Anterior cingulate cortex (tissue), 58 donors: Measurements from ENCODE around the gene PRPH.
"Not testable (repeated sequence)": the region's sequence is repeated elsewhere in the genome, so short reads cannot be mapped to it uniquely, and the experiment has no call there.

Source experiments
- DNase-seq, 58 donors: peaks; one replicate each; lab custom pipeline; 2025; lab: John Stamatoyannopoulos, UW

PRPH gene

DNA sequence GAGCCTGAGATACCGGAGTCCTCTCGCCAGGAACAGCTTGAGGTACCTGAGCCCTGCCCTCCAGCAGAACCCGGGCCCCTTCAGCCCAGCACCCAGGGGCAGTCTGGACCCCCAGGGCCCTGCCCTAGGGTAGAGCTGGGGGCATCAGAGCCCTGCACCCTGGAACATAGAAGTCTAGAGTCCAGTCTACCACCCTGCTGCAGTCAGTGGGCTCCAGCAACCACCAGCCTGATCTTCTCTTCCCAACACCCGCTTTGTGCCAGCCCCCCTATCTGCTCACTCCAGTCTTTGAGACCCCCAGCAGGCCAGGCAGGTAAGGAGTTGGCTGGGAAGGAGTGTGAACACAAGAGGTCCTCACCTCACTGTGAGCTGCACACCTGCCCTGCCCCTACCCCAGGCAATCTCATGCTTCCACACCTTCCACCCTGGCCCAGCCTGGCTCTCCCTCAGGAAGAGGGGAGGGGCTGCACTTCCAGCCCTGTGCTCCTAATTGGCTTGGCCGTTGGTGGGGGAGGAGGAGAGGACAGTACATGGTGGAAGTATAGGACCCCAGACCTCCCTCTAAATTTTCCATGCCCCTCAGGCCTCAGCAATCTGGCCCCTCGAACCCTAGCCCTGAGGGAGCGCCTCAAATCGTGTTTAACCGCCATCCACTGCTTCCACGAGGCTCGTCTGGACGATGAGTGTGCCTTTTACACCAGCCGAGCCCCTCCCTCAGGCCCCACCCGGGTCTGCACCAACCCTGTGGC is 35.9 kb downstream of the PRPH start:
- DNase-seq: no peak

DNA sequence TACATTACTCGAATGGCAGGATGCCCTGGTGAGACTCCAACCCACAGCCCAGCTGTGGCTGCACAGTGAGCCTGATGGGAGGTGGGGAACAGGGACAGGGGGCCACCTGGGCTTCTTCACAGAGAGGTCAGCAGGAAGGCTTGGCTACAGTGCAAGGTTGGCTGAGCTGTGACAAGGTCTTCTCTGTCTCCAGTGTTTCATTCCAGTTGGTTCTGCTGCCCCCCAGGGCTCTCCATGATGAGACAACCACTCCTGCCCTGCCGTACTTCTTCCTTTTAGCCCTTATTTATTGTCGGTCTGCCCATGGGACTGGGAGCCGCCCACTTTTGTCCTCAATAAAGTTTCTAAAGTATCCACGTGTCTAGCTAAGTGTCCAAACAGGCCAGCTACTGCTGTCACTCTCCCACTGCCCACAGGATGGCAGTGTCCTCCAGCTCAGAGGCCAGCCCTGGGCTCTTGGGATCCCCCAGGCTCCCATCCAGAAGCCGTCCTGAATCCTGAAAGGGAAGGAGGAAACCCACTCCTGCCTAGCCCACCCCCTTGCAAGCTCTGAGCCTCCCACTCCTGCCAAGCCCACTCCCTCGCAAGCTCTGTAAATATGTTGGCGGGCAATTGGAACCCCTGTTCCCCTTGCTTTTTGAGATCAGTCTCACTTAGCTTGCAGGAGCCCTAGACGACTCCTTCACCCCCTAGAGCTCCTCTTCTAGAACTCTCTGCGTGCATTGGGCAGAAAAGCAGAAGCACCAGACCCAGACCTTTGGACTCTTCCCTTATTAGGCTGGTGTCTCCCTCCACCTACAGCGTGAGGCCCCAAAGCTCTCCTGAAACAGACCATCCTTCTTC is 36.7 kb downstream of the PRPH start:
- peak in 52 of 58 donors; percentile 13 to 69 (median 38) for DNase-seq

DNA sequence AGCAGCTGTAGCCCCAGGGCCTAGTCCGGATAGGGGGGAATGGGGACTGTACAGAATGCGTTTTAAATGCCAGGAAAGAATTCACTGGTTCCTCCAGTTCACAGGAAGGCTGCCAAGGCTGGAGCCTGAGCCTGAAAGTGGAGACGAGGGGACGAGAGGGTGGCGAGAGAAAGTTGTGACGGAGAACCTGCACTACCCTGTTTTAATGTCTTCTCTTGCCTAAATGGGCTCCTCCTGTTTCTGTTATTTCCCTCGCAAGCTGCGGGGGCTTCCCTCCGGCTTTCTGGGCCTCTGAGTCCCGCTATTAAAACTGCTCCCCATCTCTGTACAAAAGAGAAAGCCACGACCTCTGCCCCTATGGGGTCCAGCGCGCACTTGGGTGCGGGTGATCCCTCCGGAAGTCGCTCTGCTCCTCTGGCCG is 37.5 kb downstream of the PRPH start:
- no peak for DNase-seq

DNA sequence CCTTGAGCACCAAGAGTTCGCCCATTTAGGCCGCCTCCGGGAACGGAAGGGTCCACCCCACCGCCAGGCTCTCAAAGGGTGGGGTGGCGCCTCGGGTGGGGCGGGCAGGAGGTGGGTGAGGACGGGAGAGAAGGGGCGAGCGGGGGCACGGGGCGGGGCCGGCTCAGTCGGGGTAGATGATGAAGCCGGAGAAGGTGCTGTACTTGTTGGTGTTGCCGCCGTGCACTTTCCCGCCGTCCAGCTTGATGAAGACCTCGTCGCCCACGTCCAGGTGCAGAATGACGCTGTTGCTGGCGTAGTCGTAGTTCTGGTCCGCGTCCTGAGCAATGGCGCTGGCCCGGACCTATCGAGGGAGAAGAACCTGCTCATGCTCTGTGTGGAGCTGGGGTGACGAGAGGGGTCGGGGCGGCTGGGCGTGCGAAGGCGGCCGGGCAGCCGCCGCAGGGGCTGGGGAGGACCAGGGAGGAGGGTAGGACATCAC is 38.0 kb downstream of the PRPH start:
- no peak for DNase-seq

DNA sequence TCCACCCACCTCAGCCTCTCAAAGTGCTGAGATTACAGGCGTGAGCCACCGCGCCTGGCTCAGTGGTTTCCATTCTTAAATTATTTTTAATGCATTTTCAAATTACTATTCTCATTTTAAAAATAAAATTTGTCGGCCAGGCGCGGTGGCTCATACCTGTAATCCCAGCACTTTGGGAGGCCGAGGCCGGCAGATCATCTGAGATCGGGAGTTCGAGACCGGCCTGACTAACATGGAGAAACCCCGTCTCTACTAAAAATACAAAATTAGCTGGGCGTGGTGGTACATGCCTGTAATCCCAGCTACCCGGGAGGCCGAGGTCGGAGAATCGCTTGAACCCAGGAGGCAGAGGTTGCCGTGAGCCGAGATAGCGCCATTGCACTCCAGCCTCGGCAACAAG is 38.8 kb downstream of the PRPH start:
- DNase-seq: not testable (repeated sequence)

DNA sequence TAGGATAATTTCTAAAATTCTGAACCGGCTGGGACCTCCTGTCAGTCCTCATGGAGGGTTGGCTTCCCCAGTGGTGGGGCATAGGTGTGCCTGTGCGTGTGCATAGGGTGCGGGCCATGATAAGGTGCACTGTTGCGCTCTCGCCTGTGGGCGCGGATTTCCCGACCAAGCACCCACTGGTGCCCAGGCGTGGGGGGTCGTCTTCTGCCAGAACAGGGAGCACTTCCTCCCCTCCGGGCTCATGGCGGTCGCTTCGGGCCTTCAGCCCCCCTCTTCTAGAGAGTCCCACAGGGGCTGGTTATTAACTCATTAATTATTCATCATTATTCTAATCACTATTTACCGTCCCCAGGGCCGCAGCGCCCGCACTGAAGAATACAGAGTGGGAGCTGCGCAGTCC is 39.3 kb downstream of the PRPH start:
- no peak for DNase-seq

DNA sequence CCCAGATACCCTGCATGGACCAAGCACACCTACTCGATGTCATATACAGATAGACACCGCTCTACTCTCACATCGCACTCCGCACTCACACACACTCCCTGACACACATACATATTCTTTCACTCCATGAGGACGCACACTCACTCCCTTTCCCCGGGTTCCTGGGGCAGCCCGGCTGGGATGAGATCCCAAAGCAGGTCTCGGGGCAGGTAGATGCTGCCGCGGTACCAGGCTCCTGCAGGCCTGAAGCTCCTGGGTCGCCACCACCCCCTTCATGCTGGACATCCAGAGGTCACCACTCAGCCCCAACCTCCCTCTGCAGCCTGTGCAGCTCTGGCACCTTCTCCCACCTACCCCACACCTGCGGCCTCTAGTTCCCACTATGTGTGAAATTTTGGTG is 39.7 kb downstream of the PRPH start:
- no peak for DNase-seq

DNA sequence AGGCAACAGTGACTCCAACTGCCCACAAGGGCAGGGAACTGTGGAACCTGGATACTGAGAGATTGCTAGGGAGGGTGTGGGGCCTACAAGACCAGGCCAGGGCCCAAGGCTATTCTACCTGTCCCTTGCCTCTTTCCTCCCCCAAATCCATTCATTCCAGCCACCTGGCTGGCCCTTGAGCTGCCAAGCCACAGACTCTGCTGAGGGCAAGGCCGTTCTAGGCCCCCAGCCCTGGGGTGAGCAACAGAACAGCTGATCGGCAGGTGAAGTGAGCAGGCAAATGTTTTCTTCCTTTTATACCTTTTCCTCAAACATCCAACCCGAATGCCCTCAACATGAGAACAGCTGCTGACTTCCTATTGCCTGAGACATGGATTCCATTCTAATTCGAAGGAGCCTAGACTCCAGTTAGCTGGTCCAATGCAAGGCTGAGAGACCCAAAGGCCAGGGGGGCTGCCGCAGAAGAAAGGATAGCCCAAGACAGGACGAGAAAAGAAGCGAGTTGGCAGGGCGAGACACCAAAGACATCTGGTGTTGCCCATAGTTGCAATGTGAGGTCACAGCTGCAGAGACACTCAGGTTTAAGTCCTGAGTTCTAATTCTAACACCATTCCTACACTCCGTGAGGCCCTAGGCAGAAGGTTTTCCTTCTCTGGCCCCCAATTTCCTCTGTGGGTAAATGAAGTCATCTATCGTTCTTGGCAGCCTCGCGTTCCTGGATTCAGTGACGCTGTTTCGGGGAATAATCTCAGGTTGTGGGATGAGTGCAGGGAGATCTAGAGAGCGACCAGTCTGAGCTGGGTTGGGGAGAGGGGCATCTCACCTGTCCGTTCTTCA is 40.4 kb downstream of the PRPH start:
- no peak for DNase-seq

DNA sequence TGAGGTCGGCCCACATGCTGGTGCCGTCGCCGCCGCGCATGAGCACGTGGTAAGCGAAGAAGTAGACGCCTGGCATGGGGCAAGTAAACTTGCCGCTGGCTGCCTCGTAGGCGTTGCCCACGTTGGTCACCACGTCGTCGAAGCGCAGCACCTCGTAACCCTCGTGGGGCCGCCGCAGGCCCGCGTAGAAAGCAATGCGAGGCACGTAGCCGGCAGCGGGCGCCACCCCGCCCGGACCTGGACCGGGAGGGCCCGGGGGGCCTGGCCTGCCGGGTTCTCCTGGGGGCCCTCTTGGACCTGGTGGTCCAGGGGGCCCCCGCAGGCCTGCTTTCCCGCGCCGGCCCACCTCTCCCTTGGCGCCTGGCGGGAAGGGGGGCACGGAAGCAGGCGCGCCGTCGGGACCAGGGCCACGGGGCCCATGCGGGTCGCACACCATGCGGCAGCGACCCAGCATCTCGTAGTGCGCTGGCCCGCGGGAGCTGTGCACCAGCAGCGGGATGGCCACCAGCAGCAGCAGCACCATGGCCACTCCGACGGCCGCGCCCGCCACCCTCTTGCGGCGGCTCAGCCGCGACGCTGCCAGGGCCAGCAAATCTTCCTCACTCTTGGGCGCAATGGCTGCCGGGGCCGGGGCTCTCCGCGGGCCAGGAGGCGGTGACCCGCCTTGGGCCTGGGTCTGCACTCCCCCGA is 41.2 kb downstream of the PRPH start:
- no peak for DNase-seq

DNA sequence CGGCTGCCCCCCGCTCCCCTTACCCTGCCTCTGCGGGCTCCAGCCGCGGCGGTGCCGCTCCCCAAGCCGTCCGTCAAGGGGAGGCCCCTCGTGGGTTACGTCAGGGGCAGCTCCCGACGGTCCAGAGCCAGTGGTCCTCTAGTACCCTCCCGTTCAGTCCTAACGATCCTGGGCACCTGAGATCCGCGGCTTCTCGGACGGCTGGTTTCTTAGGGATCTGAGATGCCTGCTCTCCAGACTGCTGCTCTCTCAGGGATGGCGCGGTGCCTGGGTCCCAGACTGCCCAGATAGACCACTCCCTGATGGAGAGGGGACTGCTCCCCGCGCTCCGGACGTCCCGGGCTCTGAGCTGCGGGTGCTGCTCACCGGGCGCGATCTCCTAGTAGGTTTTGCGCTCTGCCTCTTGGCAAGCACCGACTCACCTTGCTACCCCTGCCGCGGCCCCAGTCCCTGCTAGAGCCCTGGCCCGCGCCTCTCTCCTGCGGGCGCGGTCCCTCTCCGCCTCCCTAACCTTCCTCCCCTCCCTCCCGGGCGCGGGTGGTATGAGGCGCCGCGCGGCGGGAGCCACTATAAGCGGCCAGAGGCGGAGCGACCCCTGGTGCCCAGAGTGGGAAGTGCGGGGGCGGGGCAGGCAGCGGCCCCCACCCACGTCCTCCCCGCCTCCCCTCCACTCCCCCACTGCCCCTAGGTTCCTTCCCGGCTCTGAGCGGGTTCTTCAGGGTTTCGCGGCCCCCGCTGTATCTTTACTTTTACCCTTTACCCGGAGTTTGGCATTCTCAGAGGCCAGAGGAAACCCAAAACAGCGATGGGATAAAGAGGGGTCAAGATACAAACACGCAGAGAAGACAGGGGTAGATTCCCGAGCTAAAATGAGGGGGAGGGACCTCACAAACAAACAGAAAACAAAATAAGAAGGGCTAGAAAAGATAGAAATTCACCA is 42.0 kb downstream of the PRPH start, which contains the start of gene C1QL4:
Gene C1QL4, minus strand, starts transcription at position 544 of the 940 bp plus-strand sequence. CDS start 711 bp downstream, outside the sequence.
- peak in 43 of 58 donors; percentile 11 to 80 (median 43) for DNase-seq

DNA sequence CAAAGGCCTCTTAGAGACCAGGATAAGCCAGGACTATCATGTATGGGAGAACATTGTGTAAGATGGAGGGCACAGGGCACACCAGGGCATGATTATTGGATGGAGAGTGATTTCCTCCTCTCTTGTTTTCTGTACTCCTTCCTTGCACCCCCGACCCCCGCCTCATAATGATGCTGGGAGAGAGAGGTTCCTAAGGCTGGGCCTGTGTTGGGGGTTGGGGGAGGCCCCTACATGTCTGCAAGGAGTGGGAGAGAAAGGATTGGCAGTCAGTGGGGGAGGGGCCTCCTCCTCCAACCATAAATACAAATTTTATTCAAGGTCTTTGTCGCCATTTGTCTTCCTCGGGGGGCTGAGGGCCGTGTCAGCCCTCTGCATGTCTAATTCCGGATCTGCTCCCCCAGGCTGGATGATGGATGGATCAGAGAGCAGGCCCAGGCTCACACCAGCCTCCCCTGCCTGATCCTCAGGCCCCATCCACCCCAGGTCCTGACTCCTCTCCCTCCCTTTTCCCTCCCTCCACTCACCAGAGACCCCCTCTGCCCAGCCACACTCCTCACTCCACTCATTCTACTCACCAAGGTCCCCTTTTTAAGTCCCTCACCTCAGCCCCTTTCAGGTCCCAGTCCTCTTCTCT is 44.0 kb downstream of the PRPH start:
- DNase-seq: no peak

DNA sequence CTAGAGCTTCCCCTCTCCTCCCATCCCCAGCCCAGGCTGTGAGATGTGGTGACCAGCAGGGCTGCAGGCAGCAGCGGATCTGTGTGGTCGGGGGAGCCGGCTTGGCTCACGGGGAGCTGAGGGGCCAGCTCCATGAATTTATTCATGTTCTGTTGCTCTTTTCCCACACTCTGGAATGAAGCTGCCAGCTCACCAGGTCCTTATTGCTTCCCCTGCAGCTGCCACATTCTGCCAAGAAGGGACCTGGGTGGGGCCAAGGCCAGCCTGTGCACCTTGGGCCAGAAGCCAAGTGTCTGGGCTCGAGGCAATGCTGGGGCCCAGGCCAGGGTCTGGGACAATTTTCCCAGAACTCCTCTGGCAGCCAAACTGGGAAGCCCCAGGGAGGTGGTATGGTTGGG is 44.5 kb downstream of the PRPH start:
- DNase-seq: peak in 1 of 58 donors; percentile 18

DNA sequence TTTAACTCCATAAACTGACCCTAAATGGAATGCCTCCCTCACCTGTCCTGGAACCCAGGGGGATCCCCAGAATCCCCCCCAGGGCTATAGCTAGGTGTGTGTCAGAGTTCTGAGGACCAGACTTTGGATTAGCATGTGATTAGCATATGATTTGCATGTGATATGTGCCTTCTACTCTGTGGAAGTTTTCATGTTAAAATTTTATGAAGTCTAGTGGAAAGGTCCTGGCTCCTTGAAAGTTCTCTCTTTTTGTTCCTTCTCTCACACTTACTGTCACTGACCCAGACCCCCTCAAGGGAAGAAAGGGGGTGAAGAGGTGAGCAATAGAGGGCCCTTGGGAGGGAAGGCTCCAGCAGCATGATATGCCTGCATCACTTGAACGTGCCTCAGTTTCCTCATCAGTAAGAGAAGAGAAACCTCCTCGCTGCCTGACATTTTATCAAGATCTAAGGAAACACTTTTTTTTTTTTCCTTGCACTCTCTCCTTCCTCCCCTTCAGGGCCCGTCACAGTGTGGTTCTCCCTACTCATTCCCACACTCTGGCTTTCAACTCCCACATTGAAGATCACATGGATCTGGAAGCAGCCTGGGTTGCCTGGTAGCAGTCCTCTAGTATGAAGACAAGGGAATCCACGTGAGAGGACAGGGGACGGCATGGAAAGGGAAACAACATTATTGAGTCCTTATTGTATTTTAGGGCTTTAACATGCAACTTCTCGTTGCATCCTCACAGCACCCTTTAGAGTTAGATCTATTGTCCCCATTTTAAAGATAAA is 45.3 kb downstream of the PRPH start:
- no peak for DNase-seq

DNA sequence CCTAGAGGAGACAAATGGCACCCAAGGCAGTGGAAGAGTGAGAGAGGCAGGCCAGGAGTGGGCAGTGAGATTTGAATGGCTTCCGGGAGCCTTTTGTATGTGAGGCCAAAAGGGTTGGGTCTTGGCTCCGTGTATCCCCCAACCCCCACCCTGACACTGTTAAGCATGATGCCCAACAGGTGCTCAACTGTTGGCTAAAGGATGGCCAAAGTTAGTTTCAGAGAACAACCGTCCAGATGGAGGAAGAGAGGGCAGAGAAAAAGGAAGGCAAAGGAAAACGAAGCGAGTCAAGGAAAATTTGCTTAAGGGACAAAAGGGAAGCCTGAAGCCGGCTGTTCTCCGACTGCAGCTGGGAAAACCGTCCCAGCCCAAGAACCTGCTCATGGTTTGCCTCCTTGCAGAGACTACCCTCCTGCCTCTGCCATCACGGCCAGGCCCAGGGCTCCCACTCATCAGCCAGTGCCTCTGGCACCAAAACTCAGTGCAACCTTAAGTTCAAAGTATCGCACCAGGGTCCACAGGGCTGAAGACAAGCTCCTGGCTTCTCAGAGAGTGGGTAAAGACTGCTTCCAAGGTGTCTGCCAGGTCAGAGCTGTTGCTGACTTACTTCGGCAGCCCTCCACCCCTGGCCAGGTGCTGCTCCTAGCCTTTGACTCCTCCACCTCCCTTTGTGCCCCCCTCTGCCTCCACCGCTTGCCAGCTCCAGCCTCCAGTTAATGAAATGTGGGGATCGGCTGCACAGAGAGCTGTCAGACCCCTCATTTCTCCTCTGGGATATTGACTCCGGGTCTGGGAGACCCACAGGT is 46.2 kb downstream of the PRPH start:
- no peak for DNase-seq

DNA sequence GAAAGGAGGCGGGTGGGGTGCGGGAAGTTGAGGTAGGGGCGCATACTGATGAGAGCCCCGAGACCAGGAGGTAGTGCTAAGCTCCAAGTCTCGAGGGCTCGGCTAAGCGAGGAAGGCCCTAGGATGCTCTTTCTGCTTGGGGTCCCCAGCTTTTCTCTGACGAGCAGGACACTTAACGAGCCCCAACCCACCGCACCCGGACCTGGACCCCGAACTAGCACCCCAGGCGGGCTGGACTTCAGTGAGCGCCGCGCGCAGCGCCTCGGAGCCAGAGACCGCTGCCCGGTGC is 46.8 kb downstream of the PRPH start:
- no peak for DNase-seq

DNA sequence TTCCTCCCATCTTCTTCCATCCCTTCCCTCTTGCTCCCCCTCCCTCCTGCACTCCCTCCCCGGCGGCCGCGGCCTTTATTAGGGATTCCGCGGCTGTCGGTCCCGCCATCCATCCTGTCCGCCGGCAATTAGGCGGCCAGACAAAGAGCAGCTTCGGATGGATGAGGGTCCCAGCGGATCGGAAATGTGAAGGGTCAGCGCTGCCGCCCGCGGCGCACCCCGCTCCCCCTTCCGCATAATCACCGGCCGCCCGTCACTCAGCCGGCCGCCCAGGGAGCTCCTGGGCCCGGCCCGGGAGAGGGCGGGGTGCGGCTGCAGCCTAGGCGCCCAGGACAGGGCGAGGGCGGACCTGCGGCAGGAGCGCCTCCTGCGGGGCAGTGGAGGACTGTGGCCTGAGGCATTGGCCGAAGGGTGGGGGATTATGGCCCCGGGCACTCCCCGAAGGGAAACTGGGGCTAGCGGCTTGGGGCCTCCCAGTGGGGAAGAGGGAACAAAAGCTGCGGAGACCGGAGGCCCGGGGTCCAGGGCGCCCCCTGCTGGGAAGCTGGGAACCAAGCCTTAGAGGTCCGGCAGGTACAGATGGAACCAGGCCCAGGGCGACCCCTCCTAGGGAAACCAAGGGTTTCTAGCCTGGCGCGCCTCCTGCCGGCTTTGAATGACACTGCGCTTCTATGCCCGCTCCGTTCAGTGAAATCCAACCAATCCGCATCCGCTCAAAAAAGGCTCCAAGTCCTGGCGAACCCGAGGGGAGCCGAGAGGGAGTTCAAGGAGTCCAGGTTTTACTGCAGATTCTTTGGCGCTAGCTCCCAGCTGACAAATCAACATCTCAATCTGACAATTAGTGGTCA is 47.3 kb downstream of the PRPH start:
- peak in 42 of 58 donors; percentile 11 to 82 (median 44) for DNase-seq
